Measurements from ENCODE around the gene SNX32.
A peak's percentile ranks its signal among the peaks of the same experiment; 100 is the strongest.

The SNX32 gene

GRCh38 chr11:65867284-65868071, 33.7 kb downstream of the SNX32 start:
- peak overlapping the region; percentile 72 for H3K4me3 Mint-ChIP-seq
- no peaks in the 10 kb centered on the region for H3K9me3 Mint-ChIP-seq
- H3K27me3 Mint-ChIP-seq (ENCODE audit: low read depth, poor library complexity): peaks cover 6% of the 10 kb centered on the region
- DNase-seq: peak; percentile 61
- peaks cover 43% of the 10 kb centered on the region for H3K4me1 Mint-ChIP-seq
- H3K27ac Mint-ChIP-seq: peak overlapping the region; percentile 54
- TF ChIP-seq CTCF (IDR thresholded peaks at IDR 0.05): no peak
- H3K36me3 Mint-ChIP-seq (ENCODE audit: low read depth): peaks cover 12% of the 10 kb centered on the region

GRCh38 chr11:65868076-65868667, 34.4 kb downstream of the SNX32 start:
- H3K27ac Mint-ChIP-seq: no peak overlapping the region
- H3K4me1 Mint-ChIP-seq: peaks cover 44% of the 10 kb centered on the region
- H3K9me3 Mint-ChIP-seq: no peaks in the 10 kb centered on the region
- peaks cover 6% of the 10 kb centered on the region for H3K27me3 Mint-ChIP-seq (ENCODE audit: low read depth, poor library complexity)
- no peak for TF ChIP-seq CTCF (IDR thresholded peaks at IDR 0.05)
- H3K4me3 Mint-ChIP-seq: peak overlapping the region; percentile 72
- DNase-seq: no peak
- peaks cover 7% of the 10 kb centered on the region for H3K36me3 Mint-ChIP-seq (ENCODE audit: low read depth)

- Mint-ChIP-seq H3K27me3 (ENCODE audit: low read depth, poor library complexity) (peaks cover 3% of the 10 kb centered on the region), H3K4me3 (no peak overlapping the region), H3K9me3 (no peaks in the 10 kb centered on the region), H3K27ac (no peak overlapping the region), H3K4me1 (peaks cover 46% of the 10 kb centered on the region), H3K36me3 (ENCODE audit: low read depth) (peaks cover 7% of the 10 kb centered on the region)
- no peak for TF ChIP-seq CTCF (IDR thresholded peaks at IDR 0.05)
- no peak for DNase-seq
These were observed 35.1 kb downstream of the SNX32 start for GRCh38 chr11:65868907-65869306.

GRCh38 chr11:65869643-65870306, 36.0 kb downstream of the SNX32 start:
- TF ChIP-seq CTCF (IDR thresholded peaks at IDR 0.05): no peak
- Mint-ChIP-seq H3K36me3 (ENCODE audit: low read depth) (peaks cover 7% of the 10 kb centered on the region), H3K27me3 (ENCODE audit: low read depth, poor library complexity) (no peaks in the 10 kb centered on the region), H3K27ac (peak overlapping the region; percentile 73), H3K4me3 (no peak overlapping the region), H3K4me1 (peaks cover 46% of the 10 kb centered on the region), H3K9me3 (no peaks in the 10 kb centered on the region)
- DNase-seq: no peak

- H3K27me3 Mint-ChIP-seq (ENCODE audit: low read depth, poor library complexity): no peaks in the 10 kb centered on the region
- H3K9me3 Mint-ChIP-seq: no peaks in the 10 kb centered on the region
- peaks cover 46% of the 10 kb centered on the region for H3K4me1 Mint-ChIP-seq
- no peak for TF ChIP-seq CTCF (IDR thresholded peaks at IDR 0.05)
- peaks cover 7% of the 10 kb centered on the region for H3K36me3 Mint-ChIP-seq (ENCODE audit: low read depth)
- peak overlapping the region; percentile 85 for H3K4me3 Mint-ChIP-seq
- no peak for DNase-seq
- H3K27ac Mint-ChIP-seq: no peak overlapping the region
These were observed 36.5 kb downstream of the SNX32 start for GRCh38 chr11:65870307-65870658.

All from nephron progenitor cell (in vitro differentiated cells).